GM12878 (cell line): ENCODE results near the gene ANGEL2. TPM values are rescaled to one million over a fixed set of nuclear protein-coding genes. Genes with fewer than 3 reads are reported as not detected.

ENCODE experiments used
- ASH2L ChIP-seq: fragments of 300-600, 200-600 bp; sonication (generic); IDR thresholded peaks from 2 replicates; pipeline ENCODE4 v1.6.1; 2017; ENCODE audit warnings: low read depth, mild to moderate bottlenecking, borderline replicate concordance
- ATF7 ChIP-seq: fragments of 450-650 bp; IDR thresholded peaks from 2 replicates; pipeline ENCODE4 v1.6.1; 2016; ENCODE audit warnings: low read depth, mild to moderate bottlenecking
- GATAD2B ChIP-seq: fragments of 450-650 bp; conservative IDR thresholded peaks from 2 replicates; pipeline ENCODE4 v1.6.1; 2017; ENCODE audit warnings: low read depth, mild to moderate bottlenecking, moderate library complexity
- IKZF2 ChIP-seq, 2 experiments: fragments of 450-650 bp; IDR thresholded peaks; 2 replicates each; pipeline ENCODE4 v1.6.1; 2017; ENCODE audit warnings: mild to moderate bottlenecking in 2 of 2, moderate library complexity in 2 of 2
- RAD21 ChIP-seq: IDR thresholded peaks from 2 replicates; pipeline ENCODE4 v1.6.1; 2011; ENCODE audit warnings: mild to moderate bottlenecking, low read depth, low read length, moderate library complexity; ENCODE audit not compliant: insufficient read depth
- RAD51 ChIP-seq: fragments of 450-650 bp; IDR thresholded peaks from 2 replicates; pipeline ENCODE4 v1.6.1; 2016; ENCODE audit warnings: moderate library complexity, mild to moderate bottlenecking, inconsistent platforms
- RCOR1 ChIP-seq: conservative IDR thresholded peaks from 2 replicates; pipeline ENCODE4 v1.6.1; 2012; ENCODE audit warnings: low read depth, low read length, improper control_type of control experiment
- SPI1 ChIP-seq: IDR thresholded peaks from 2 replicates; pipeline ENCODE4 v1.6.1; 2011; ENCODE audit warnings: low read depth, mild to moderate bottlenecking, low read length, moderate library complexity, borderline replicate concordance; ENCODE audit not compliant: insufficient read depth
- polyA plus RNA-seq, 11 experiments: library from polyadenylated mRNA; depleted of rRNA in 4 of 11; unstranded in 6 of 11; stranded (reverse) in 5 of 11; fragments of >200 nt; fragmentation: Nextera tagmentation in 4 of 11; fragmentation: Illumina TruSeq in 1 of 11; extraction: Ambion mirVana in 4 of 11; extraction: Trizol in 1 of 11; gene quantifications; 1 replicate in 1 of 11; 2 replicates in 10 of 11; pipeline versions ENCODE4 v1.2.1 to v1.2.3, GENCODE V29; 2011 to 2016; ENCODE audit warnings: inconsistent platforms in 2 of 11, missing spikeins in 2 of 11, low read depth in 1 of 11
- total RNA-seq, 4 experiments: library from RNA; depleted of rRNA in 3 of 4; stranded (reverse); fragments of >200 nt in 3 of 4; fragmentation: Illumina TruSeq in 1 of 4; extraction: Trizol in 1 of 4; gene quantifications; 2 replicates each; pipeline versions ENCODE4 v1.2.1 to v1.2.3, GENCODE V29; 2013 to 2021
- TF ChIP-seq, protein P1 (sequence below): fragments of 450-650 bp; IDR thresholded peaks from 2 replicates; pipeline ENCODE4 v1.6.1; 2018; ENCODE audit warnings: mild to moderate bottlenecking, low read depth, moderate library complexity; ENCODE audit not compliant: partially characterized antibody
- TF ChIP-seq, protein P2 (sequence below): fragments of 450-650 bp; IDR thresholded peaks from 2 replicates; pipeline ENCODE4 v1.6.1; 2017; ENCODE audit warnings: mild to moderate bottlenecking, moderate library complexity
- TF ChIP-seq, protein P3 (sequence below): IDR thresholded peaks from 2 replicates; pipeline ENCODE4 v1.6.1; 2011; ENCODE audit warnings: mild to moderate bottlenecking, low read depth, low read length, moderate library complexity; ENCODE audit not compliant: insufficient replicate concordance
- TF ChIP-seq, protein P4 (sequence below): fragments of 450-650 bp; IDR thresholded peaks from 2 replicates; pipeline ENCODE4 v1.6.1; 2017; ENCODE audit warnings: mild to moderate bottlenecking, low read depth, inconsistent platforms; ENCODE audit not compliant: poor library complexity, severe bottlenecking
- TF ChIP-seq, protein P5 (sequence below): IDR thresholded peaks from 2 replicates; pipeline ENCODE4 v1.6.1; 2012; ENCODE audit warnings: mild to moderate bottlenecking, low read depth, low read length

Gene ANGEL2
- total and polyA plus RNA-seq, 10 of the 15 experiments (the other 5 are each of a cell fraction or from before 2014, with no cell fraction given) = 6.3 to 53.9 (median 30.7) TPM

DNA sequence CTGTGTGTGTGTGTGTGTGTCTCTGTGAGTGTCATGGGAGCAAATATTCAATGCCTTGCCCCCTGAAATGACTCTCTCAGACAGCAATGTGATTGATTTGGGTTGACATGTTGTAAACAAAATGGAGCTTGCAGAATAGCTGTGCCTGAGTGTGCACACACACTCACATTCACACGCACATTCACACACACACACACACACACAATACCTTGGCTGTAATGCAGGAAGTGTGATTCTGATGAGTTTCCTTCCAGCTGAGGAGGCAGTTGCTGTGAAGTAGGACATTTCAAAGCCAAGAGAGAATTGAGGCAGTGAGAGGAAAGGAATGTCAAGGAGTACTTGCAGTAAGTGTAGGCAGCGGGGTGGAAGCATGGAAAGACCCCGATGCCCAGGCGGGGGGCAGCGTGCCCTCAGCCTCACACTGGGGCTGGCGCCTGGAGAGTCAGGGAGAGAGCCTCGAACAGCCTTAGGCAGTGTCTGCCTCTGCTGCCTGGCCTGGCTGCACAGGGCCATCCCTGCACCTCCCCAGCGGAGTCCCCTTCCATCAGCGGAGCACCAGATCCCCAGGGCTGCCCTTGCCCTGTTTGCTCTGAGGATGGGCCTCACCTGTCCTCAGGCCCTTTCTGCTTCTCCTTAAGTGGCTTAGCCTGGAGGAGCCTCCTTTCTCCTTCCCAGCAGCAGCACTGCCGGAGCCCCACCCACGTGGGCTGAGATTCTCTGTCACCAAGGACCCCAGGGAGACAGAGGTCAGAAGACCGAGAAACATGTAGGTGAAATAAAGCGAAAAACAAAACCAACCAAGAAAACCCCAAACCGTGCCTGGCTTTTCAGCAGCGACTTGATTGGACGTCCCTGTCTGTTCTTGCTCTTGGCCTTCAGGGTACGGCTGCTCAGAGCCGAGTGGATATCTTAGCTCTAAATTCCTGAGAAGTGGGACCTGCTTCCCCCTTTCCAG is 56.1 kb downstream of the ANGEL2 start (continued):
- TF ChIP-seq, protein P1, sequence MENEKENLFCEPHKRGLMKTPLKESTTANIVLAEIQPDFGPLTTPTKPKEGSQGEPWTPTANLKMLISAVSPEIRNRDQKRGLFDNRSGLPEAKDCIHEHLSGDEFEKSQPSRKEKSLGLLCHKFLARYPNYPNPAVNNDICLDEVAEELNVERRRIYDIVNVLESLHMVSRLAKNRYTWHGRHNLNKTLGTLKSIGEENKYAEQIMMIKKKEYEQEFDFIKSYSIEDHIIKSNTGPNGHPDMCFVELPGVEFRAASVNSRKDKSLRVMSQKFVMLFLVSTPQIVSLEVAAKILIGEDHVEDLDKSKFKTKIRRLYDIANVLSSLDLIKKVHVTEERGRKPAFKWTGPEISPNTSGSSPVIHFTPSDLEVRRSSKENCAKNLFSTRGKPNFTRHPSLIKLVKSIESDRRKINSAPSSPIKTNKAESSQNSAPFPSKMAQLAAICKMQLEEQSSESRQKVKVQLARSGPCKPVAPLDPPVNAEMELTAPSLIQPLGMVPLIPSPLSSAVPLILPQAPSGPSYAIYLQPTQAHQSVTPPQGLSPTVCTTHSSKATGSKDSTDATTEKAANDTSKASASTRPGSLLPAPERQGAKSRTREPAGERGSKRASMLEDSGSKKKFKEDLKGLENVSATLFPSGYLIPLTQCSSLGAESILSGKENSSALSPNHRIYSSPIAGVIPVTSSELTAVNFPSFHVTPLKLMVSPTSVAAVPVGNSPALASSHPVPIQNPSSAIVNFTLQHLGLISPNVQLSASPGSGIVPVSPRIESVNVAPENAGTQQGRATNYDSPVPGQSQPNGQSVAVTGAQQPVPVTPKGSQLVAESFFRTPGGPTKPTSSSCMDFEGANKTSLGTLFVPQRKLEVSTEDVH = no peak
- peak; percentile 72 for TF ChIP-seq RAD51
- TF ChIP-seq RCOR1 = no peak
- TF ChIP-seq, protein P2, sequence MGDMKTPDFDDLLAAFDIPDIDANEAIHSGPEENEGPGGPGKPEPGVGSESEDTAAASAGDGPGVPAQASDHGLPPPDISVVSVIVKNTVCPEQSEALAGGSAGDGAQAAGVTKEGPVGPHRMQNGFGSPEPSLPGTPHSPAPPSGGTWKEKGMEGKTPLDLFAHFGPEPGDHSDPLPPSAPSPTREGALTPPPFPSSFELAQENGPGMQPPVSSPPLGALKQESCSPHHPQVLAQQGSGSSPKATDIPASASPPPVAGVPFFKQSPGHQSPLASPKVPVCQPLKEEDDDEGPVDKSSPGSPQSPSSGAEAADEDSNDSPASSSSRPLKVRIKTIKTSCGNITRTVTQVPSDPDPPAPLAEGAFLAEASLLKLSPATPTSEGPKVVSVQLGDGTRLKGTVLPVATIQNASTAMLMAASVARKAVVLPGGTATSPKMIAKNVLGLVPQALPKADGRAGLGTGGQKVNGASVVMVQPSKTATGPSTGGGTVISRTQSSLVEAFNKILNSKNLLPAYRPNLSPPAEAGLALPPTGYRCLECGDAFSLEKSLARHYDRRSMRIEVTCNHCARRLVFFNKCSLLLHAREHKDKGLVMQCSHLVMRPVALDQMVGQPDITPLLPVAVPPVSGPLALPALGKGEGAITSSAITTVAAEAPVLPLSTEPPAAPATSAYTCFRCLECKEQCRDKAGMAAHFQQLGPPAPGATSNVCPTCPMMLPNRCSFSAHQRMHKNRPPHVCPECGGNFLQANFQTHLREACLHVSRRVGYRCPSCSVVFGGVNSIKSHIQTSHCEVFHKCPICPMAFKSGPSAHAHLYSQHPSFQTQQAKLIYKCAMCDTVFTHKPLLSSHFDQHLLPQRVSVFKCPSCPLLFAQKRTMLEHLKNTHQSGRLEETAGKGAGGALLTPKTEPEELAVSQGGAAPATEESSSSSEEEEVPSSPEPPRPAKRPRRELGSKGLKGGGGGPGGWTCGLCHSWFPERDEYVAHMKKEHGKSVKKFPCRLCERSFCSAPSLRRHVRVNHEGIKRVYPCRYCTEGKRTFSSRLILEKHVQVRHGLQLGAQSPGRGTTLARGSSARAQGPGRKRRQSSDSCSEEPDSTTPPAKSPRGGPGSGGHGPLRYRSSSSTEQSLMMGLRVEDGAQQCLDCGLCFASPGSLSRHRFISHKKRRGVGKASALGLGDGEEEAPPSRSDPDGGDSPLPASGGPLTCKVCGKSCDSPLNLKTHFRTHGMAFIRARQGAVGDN = peak; percentile 63; the same call in 1 of the 2 replicates
- TF ChIP-seq ASH2L = no peak
- peak; percentile 18; the same call in 1 of the 2 replicates for TF ChIP-seq SPI1
- TF ChIP-seq RAD21 = no peak
- TF ChIP-seq, protein P3, sequence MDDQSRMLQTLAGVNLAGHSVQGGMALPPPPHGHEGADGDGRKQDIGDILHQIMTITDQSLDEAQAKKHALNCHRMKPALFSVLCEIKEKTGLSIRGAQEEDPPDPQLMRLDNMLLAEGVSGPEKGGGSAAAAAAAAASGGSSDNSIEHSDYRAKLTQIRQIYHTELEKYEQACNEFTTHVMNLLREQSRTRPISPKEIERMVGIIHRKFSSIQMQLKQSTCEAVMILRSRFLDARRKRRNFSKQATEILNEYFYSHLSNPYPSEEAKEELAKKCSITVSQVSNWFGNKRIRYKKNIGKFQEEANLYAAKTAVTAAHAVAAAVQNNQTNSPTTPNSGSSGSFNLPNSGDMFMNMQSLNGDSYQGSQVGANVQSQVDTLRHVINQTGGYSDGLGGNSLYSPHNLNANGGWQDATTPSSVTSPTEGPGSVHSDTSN = peak; percentile 6
- TF ChIP-seq GATAD2B = peak; percentile 53; the same call in 1 of the 2 replicates
- TF ChIP-seq, protein P4, sequence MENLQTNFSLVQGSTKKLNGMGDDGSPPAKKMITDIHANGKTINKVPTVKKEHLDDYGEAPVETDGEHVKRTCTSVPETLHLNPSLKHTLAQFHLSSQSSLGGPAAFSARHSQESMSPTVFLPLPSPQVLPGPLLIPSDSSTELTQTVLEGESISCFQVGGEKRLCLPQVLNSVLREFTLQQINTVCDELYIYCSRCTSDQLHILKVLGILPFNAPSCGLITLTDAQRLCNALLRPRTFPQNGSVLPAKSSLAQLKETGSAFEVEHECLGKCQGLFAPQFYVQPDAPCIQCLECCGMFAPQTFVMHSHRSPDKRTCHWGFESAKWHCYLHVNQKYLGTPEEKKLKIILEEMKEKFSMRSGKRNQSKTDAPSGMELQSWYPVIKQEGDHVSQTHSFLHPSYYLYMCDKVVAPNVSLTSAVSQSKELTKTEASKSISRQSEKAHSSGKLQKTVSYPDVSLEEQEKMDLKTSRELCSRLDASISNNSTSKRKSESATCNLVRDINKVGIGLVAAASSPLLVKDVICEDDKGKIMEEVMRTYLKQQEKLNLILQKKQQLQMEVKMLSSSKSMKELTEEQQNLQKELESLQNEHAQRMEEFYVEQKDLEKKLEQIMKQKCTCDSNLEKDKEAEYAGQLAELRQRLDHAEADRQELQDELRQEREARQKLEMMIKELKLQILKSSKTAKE = peak; percentile 43
- TF ChIP-seq IKZF2 (IDR thresholded peaks at IDR 0.05) = peak; percentile 48 to 53; a peak in 3 of 4 replicates
- TF ChIP-seq ATF7 = no peak; the same call in 1 of the 2 replicates
- TF ChIP-seq, protein P5, sequence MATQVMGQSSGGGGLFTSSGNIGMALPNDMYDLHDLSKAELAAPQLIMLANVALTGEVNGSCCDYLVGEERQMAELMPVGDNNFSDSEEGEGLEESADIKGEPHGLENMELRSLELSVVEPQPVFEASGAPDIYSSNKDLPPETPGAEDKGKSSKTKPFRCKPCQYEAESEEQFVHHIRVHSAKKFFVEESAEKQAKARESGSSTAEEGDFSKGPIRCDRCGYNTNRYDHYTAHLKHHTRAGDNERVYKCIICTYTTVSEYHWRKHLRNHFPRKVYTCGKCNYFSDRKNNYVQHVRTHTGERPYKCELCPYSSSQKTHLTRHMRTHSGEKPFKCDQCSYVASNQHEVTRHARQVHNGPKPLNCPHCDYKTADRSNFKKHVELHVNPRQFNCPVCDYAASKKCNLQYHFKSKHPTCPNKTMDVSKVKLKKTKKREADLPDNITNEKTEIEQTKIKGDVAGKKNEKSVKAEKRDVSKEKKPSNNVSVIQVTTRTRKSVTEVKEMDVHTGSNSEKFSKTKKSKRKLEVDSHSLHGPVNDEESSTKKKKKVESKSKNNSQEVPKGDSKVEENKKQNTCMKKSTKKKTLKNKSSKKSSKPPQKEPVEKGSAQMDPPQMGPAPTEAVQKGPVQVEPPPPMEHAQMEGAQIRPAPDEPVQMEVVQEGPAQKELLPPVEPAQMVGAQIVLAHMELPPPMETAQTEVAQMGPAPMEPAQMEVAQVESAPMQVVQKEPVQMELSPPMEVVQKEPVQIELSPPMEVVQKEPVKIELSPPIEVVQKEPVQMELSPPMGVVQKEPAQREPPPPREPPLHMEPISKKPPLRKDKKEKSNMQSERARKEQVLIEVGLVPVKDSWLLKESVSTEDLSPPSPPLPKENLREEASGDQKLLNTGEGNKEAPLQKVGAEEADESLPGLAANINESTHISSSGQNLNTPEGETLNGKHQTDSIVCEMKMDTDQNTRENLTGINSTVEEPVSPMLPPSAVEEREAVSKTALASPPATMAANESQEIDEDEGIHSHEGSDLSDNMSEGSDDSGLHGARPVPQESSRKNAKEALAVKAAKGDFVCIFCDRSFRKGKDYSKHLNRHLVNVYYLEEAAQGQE = no peak
